ENCODE measurements around the gene FADS3. TPM values are rescaled to one million over a fixed set of nuclear protein-coding genes. Genes with fewer than 3 reads are reported as not detected.

The FADS3 gene
- total RNA-seq, 1 experiment from 2014 or later = 22.6 TPM

DNA sequence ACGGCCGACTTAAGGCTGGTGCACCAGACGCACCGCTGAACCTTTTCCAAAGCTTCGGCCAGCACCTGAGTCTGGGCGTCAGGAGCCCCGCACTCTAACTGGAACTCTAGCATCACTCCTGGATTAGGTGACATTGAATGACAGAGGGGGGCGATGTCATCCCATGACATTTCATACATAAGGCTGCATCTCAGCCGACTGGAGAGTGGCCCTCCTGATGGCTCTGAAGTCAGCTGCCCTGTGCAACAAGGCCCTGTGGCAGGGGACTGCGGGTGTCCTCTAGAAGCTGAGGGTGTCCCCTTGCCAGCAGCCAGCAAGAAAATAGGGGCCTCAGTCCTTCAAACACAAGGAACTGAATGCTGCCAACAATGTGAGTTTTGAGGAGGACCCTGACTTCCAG, 10.1 kb upstream of the FADS3 start:
- DNase-seq (ENCODE audit: low read depth, low spot score) (no peak), ATAC-seq (no peak)
- Histone ChIP-seq H3K4me1 (ENCODE audit: control insufficient read depth, insufficient read depth, low read length) (no peaks in the 10 kb centered on the region), H3K27me3 (ENCODE audit: control insufficient read depth, insufficient read depth, low read length) (no peaks in the 10 kb centered on the region), H3K36me3 (ENCODE audit: control insufficient read depth, insufficient read depth, low read length) (no peaks in the 10 kb centered on the region), H3K9me3 (ENCODE audit: control insufficient read depth, insufficient read depth, low read depth, low read length) (no peaks in the 10 kb centered on the region), H3K4me3 (ENCODE audit: low read depth in 2 of 2, low read length in 2 of 2) (no peak overlapping the region), H3K27ac (ENCODE audit: low read length) (no peak overlapping the region)
- POLR2A ChIA-PET = no interaction called here
- in situ Hi-C loops (cut with HindIII; ENCODE audit: low pct_unique_long_range_greater_than_20kb, low sequenced_read_pairs) = no loop called here
- BruUV-seq (replicated peaks) = no TSS peak
- intact Hi-C loops (cut with micrococcal nuclease; ENCODE audit: unreplicated experiment) = no loop called here
- TF ChIP-seq, protein P1, sequence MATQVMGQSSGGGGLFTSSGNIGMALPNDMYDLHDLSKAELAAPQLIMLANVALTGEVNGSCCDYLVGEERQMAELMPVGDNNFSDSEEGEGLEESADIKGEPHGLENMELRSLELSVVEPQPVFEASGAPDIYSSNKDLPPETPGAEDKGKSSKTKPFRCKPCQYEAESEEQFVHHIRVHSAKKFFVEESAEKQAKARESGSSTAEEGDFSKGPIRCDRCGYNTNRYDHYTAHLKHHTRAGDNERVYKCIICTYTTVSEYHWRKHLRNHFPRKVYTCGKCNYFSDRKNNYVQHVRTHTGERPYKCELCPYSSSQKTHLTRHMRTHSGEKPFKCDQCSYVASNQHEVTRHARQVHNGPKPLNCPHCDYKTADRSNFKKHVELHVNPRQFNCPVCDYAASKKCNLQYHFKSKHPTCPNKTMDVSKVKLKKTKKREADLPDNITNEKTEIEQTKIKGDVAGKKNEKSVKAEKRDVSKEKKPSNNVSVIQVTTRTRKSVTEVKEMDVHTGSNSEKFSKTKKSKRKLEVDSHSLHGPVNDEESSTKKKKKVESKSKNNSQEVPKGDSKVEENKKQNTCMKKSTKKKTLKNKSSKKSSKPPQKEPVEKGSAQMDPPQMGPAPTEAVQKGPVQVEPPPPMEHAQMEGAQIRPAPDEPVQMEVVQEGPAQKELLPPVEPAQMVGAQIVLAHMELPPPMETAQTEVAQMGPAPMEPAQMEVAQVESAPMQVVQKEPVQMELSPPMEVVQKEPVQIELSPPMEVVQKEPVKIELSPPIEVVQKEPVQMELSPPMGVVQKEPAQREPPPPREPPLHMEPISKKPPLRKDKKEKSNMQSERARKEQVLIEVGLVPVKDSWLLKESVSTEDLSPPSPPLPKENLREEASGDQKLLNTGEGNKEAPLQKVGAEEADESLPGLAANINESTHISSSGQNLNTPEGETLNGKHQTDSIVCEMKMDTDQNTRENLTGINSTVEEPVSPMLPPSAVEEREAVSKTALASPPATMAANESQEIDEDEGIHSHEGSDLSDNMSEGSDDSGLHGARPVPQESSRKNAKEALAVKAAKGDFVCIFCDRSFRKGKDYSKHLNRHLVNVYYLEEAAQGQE (IDR thresholded peaks at IDR 0.05; ENCODE audit: insufficient read depth in 1 of 2, low read depth in 2 of 2, low read length in 1 of 2) = no peak
- TF ChIP-seq, protein P2, sequence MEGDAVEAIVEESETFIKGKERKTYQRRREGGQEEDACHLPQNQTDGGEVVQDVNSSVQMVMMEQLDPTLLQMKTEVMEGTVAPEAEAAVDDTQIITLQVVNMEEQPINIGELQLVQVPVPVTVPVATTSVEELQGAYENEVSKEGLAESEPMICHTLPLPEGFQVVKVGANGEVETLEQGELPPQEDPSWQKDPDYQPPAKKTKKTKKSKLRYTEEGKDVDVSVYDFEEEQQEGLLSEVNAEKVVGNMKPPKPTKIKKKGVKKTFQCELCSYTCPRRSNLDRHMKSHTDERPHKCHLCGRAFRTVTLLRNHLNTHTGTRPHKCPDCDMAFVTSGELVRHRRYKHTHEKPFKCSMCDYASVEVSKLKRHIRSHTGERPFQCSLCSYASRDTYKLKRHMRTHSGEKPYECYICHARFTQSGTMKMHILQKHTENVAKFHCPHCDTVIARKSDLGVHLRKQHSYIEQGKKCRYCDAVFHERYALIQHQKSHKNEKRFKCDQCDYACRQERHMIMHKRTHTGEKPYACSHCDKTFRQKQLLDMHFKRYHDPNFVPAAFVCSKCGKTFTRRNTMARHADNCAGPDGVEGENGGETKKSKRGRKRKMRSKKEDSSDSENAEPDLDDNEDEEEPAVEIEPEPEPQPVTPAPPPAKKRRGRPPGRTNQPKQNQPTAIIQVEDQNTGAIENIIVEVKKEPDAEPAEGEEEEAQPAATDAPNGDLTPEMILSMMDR (IDR thresholded peaks at IDR 0.05) = no peak
- no peak for TF ChIP-seq TCF7L2 (IDR thresholded peaks at IDR 0.05; ENCODE audit: low read depth, low read length)
- TF ChIP-seq SIN3A (IDR thresholded peaks at IDR 0.05; ENCODE audit: borderline replicate concordance, insufficient read depth, low read depth, low read length) = no peak
- TF ChIP-seq POLR2AphosphoS5 (IDR thresholded peaks at IDR 0.05; ENCODE audit: low read depth, low read length) = no peak
- CTCF ChIA-PET = interaction anchor here (1.0 to 2.3 kb wide), 4 partner anchors 46 to 207 kb away, joined by 3 to 9 read pairs (median 4); no protein-coding TSS in a partner anchor

DNA sequence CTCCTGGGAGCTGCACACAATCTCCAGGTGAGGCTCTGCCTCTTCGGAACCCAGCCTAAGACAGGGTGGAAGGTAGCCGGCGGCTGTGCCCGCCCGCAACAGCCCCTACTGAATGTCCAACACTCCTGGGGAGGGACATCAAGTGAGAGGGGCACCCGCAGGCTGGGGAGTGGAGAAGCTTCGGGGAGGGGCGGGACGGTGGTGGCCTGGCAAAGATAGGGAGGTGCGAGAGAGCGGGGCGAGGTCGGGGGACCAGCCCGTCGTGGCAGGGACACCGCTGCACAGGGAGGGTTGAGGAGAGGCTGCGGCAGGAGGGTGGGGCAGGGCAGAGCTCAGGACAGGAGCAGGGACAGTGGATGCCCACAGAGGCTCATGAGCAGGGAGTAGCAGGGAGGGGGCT, 8.9 kb upstream of the FADS3 start:
- in situ Hi-C loops (cut with HindIII; ENCODE audit: low pct_unique_long_range_greater_than_20kb, low sequenced_read_pairs) (no loop called here), intact Hi-C loops (cut with micrococcal nuclease; ENCODE audit: unreplicated experiment) (no loop called here)
- Histone ChIP-seq H3K27me3 (ENCODE audit: control insufficient read depth, insufficient read depth, low read length) (no peaks in the 10 kb centered on the region), H3K27ac (ENCODE audit: low read length) (no peak overlapping the region), H3K4me1 (ENCODE audit: control insufficient read depth, insufficient read depth, low read length) (no peaks in the 10 kb centered on the region), H3K4me3 (ENCODE audit: low read depth in 2 of 2, low read length in 2 of 2) (no peak overlapping the region), H3K9me3 (ENCODE audit: control insufficient read depth, insufficient read depth, low read depth, low read length) (no peaks in the 10 kb centered on the region), H3K36me3 (ENCODE audit: control insufficient read depth, insufficient read depth, low read length) (no peaks in the 10 kb centered on the region)
- TF ChIP-seq POLR2AphosphoS5 (IDR thresholded peaks at IDR 0.05; ENCODE audit: low read depth, low read length) (no peak), TCF7L2 (IDR thresholded peaks at IDR 0.05; ENCODE audit: low read depth, low read length) (no peak), SIN3A (IDR thresholded peaks at IDR 0.05; ENCODE audit: borderline replicate concordance, insufficient read depth, low read depth, low read length) (no peak)
- TF ChIP-seq, protein P2 (IDR thresholded peaks at IDR 0.05) = no peak
- TF ChIP-seq, protein P1 (IDR thresholded peaks at IDR 0.05; ENCODE audit: insufficient read depth in 1 of 2, low read depth in 2 of 2, low read length in 1 of 2) = no peak
- ChIA-PET CTCF (interaction anchor here (0.6 to 5.0 kb wide), 3 partner anchors 47 to 221 kb away, joined by 6 to 72 read pairs (median 49); no protein-coding TSS in a partner anchor), POLR2A (no interaction called here)
- no peak for DNase-seq (ENCODE audit: low read depth, low spot score)
- no peak for ATAC-seq
- no TSS peak for BruUV-seq (replicated peaks)

Measured in Panc1 (cell line).